AG09309 (cell line): ENCODE data around the gene ACOT11.

Source experiments
- DNase-seq: peaks from one replicate; pipeline ENCODE4 v3.0.0-alpha.2; 2010; ENCODE audit warnings: low read depth
- H3K4me3 ChIP-seq: 2 replicates; pipeline ENCODE4 v1.5.1; 2011; ENCODE audit warnings: mild to moderate bottlenecking, low read depth, low read length, moderate library complexity; ENCODE audit not compliant: control insufficient read depth
- TF ChIP-seq, protein P1 (sequence below): IDR thresholded peaks from 2 replicates; pipeline ENCODE4 v1.5.1; 2011; ENCODE audit warnings: mild to moderate bottlenecking, low read depth, low read length, inconsistent platforms; ENCODE audit not compliant: insufficient read depth, control insufficient read depth; ENCODE audit errors: missing control alignments

ACOT11 gene

DNA sequence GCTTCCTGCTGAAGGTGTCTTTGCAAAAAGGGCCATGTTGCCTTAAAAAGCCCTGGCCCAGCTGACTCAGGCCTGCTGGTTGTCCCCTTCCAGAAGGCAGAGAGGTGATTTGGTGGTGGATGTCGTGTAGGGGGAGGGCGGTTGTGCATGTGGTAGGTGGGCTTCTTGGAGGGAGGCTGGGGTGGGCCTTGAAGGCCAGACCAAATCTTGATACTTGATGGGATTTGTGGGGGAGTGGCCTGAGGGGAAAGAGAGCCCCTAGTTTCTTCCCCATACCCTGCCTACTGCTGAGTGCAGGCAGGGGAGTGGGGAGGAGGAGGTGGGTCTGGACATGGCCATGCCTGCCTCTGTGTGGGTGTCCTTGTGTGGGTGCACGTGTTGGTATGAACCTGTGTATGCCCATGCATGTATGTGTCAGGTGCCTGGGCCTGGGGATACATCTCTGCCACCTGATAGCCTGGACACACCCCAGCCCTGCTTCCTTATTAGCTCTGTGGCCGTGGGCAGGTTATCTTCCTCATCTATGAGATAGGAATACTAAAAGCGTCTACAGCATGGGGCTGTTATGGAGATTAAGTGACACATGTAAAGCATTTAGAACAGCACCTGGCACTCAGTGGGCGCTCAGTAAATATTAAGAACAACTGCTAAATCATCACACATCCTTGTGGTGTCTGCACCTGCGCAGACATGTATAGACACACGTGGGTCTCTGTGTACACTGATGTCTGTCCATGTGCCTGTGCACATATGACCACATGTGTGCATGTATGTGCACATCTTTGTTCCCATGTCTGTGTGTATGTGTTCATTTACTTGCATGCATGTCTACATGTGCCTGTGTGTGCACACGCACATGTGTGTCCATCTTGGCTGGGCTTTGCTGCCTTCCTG is 58.3 kb downstream of the ACOT11 start:
- no peak overlapping the region for H3K4me3 ChIP-seq
- DNase-seq = no peak
- TF ChIP-seq, protein P1, sequence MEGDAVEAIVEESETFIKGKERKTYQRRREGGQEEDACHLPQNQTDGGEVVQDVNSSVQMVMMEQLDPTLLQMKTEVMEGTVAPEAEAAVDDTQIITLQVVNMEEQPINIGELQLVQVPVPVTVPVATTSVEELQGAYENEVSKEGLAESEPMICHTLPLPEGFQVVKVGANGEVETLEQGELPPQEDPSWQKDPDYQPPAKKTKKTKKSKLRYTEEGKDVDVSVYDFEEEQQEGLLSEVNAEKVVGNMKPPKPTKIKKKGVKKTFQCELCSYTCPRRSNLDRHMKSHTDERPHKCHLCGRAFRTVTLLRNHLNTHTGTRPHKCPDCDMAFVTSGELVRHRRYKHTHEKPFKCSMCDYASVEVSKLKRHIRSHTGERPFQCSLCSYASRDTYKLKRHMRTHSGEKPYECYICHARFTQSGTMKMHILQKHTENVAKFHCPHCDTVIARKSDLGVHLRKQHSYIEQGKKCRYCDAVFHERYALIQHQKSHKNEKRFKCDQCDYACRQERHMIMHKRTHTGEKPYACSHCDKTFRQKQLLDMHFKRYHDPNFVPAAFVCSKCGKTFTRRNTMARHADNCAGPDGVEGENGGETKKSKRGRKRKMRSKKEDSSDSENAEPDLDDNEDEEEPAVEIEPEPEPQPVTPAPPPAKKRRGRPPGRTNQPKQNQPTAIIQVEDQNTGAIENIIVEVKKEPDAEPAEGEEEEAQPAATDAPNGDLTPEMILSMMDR = no peak

DNA sequence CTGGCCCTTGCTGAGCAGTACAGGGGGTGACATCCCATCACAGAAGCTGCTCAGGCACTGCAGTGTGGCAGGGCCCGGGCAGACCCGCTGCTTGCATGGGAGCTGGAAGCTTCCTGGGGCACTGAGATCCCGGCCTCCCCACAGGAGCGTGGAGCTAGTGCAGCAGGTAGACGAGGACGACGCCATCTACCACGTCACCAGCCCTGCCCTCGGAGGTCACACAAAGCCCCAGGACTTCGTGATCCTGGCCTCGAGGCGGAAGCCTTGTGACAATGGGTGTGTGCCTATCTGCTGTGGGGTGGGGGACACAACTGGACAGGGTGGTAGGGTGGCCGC is 58.9 kb downstream of the ACOT11 start:
- TF ChIP-seq, protein P1 = no peak
- no peak overlapping the region for H3K4me3 ChIP-seq
- no peak for DNase-seq

DNA sequence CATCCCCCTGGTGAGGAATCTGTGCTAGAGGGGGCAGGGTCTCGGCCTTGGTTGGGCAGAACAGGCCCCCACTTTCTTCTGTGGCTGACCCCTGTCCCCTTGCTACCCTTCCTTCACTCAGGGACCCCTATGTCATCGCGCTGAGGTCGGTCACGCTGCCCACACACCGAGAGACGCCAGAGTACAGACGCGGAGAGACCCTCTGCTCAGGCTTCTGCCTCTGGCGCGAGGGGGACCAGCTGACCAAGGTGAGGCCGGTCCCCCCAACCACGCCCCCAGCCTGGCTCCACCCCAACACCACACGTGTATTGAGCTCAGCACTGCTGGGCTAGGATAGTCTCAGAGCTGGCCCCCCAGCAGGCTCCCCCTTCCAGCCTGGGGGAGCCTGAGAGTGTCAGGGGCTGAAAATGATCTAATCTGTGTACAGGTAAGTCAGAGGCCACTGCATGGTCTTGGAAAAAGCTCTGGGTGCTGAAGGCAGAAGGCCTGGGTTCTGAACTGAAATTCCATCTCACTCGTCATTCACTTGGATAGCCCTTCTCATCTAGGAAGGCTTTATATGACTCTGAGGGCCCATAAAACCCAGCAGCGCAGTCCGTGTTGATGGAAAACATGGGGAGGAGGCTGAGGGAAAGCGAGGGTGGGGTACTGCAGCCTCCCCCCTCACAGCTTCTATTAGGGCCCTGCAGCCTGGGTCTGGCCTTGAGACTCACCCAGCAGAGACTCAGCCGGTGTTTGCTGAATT is 60.0 kb downstream of the ACOT11 start:
- DNase-seq = no peak

DNA sequence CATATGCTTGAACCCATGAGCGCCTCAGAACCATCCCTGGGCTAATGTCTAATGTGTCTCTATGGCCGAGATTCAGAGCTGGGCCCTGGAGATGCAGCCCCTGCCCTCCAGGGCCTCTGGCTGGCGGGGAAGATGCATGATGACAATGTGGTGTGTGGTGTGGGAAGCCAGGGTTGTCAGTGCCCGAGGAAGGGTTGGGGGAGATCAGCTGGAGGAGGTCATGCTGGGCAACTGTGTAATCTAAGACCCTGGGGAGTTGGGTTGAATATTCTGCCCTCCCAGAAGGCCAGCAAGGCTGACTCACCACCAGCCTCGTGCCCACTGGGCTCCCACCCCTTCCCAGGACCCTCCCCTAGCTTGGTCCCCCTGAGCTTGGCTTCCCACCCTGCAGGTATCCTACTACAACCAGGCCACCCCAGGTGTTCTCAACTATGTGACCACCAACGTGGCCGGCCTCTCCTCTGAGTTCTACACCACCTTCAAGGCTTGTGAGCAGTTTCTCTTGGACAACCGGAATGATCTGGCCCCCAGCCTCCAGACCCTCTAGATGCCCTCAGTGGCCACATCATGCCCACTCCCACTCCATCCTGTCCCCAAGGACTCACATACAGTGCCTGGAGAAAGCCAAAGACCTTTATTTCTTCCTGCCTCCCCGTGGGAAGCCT is 60.7 kb downstream of the ACOT11 start:
- TF ChIP-seq, protein P1 = no peak
- no peak overlapping the region for H3K4me3 ChIP-seq
- no peak for DNase-seq

More for the DNA sequence above, 60.0 kb downstream of the ACOT11 start:
- TF ChIP-seq, protein P1 = no peak
- no peak overlapping the region for H3K4me3 ChIP-seq

DNA sequence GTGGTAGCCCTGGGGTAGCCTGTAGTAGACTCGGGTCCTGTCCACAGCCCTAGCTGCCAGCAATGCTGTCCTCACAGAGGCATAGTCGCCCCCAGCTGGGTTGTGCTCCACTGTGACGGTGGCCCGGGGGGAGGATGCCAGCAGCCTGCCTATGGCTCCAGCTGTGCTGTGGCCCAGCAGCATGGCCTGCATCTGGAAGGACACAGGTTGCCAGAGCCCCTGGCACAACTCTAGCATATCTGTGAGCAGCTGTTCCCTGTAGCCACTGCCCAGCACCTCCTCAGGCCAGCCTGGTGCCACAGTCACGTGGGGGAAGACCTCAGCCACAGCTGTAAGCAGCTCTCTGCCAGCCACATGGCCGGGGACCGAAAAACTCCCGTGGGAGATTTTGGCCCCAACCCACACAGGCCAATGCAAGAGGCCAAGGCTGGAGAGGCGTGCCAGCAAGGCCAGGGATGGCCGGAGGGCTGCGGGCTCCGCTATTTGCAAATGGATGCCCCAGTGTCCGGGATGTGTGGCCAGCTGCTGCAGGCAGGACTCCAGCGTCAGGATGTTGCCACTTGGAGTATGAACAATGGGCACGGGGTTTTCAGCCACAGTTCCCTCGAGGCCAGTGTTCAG is 61.4 kb downstream of the ACOT11 start:
- H3K4me3 ChIP-seq = no peak overlapping the region
- no peak for DNase-seq
- TF ChIP-seq, protein P1 = no peak

DNA sequence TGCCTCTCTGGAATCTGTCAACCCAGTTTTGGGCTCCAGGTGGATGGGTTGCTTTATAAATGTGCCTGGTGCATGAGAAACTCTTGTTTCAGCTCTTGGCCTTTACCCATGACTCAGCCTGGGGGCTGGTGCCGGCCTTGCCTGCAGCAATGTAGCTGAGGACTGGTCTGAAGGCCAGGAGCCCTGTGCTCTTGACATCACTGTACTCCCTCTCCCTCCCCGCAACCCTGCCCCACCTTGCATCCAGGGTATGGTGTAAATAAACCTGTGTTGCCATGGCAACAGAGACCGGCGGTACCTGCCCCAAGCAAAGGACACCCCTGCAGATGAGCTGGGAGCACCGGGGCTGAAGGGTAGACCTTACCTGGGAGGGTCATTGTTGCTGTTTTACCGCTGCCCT is 62.0 kb downstream of the ACOT11 start:
- TF ChIP-seq, protein P1 = no peak
- DNase-seq = no peak
- no peak overlapping the region for H3K4me3 ChIP-seq
